IMR-90 (cell line): ENCODE measurements around the gene TMEM8B. TPM values are rescaled to one million over a fixed set of nuclear protein-coding genes. Genes with fewer than 3 reads are reported as not detected.

Experiments used
- ATAC-seq: fragments of 200-7000 bp; cut with Tn5 transposase; 2 replicates; pipeline ENCODE4 v1.9.1; 2020; ENCODE audit warnings: low read depth, mild to moderate bottlenecking, moderate library complexity
- BruUV-seq: library from RNA; stranded (reverse); fragments of 400-500 nt; replicated peaks from 2 replicates; lab custom pipeline; 2021; lab: Mats Ljungman, UMichigan
- CTCF ChIA-PET: fragments of 300-600 bp; formaldehyde crosslinking; extraction: SDS; loops from one replicate; lab custom pipeline; 2021; ENCODE audit warnings: antibody characterized with exemption; lab: Yijun Ruan, JAX
- POLR2A ChIA-PET: fragments of 300-600 bp; sonication (Branson Sonifier 250); formaldehyde crosslinking; loops from one replicate; lab custom pipeline; 2022; ENCODE audit warnings: antibody characterized with exemption; ENCODE audit not compliant: unreplicated experiment; lab: Charles Lee
- DNase-seq: peaks from one replicate; pipeline ENCODE4 v3.0.0; 2013
- H2AFZ ChIP-seq: replicated peaks from 2 replicates; pipeline ENCODE3; 2013; ENCODE audit warnings: low read length, mild to moderate bottlenecking; ENCODE audit not compliant: poor library complexity
- H2AK5ac ChIP-seq: 2 replicates; pipeline ENCODE4 v1.6.1; 2013; ENCODE audit warnings: low read depth, low read length, inconsistent platforms
- H2AK9ac ChIP-seq: replicated peaks from 2 replicates; pipeline ENCODE3; 2013; ENCODE audit warnings: mild to moderate bottlenecking, low read depth, low read length, moderate library complexity; ENCODE audit not compliant: poor library complexity
- H2BK120ac ChIP-seq: 2 replicates; pipeline ENCODE4 v1.6.1; 2013; ENCODE audit warnings: low read depth, low read length, inconsistent platforms
- H2BK15ac ChIP-seq: 3 replicates; pipeline ENCODE4 v1.6.1; 2013; ENCODE audit warnings: low read depth, low read length, inconsistent platforms
- H2BK20ac ChIP-seq: 2 replicates; pipeline ENCODE4 v1.6.1; 2013; ENCODE audit warnings: low read depth, mild to moderate bottlenecking, inconsistent platforms, low read length, moderate library complexity
- H2BK5ac ChIP-seq: 2 replicates; pipeline ENCODE4 v1.6.1; 2013; ENCODE audit warnings: mild to moderate bottlenecking, low read depth, low read length, inconsistent platforms; ENCODE audit not compliant: poor library complexity, severe bottlenecking
- H3K14ac ChIP-seq: replicated peaks from 2 replicates; pipeline ENCODE4 v1.6.1; 2013; ENCODE audit warnings: low read depth, low read length, inconsistent platforms
- H3K18ac ChIP-seq: 2 replicates; pipeline ENCODE4 v1.6.1; 2013; ENCODE audit warnings: low read depth, low read length, control low read depth
- H3K23ac ChIP-seq: 2 replicates; pipeline ENCODE4 v1.6.1; 2013; ENCODE audit warnings: low read depth, low read length, inconsistent platforms
- H3K27ac ChIP-seq: 2 replicates; pipeline ENCODE4 v1.5.1; 2013; ENCODE audit warnings: mild to moderate bottlenecking, control low read depth, low read length; ENCODE audit not compliant: insufficient read depth
- H3K27me3 ChIP-seq: 2 replicates; pipeline ENCODE4 v1.6.1; 2013; ENCODE audit warnings: low read length; ENCODE audit not compliant: control insufficient read depth, insufficient read depth
- H3K36me3 ChIP-seq: 2 replicates; pipeline ENCODE4 v1.6.1; 2013; ENCODE audit warnings: low read length, mixed read lengths; ENCODE audit not compliant: control insufficient read depth, insufficient read depth
- H3K4ac ChIP-seq: 2 replicates; pipeline ENCODE4 v1.6.1; 2013; ENCODE audit warnings: low read depth, low read length, inconsistent platforms
- H3K4me1 ChIP-seq: 2 replicates; pipeline ENCODE4 v1.6.1; 2013; ENCODE audit warnings: low read length, mixed read lengths; ENCODE audit not compliant: control insufficient read depth, insufficient read depth
- H3K4me2 ChIP-seq: 2 replicates; pipeline ENCODE4 v1.6.1; 2013; ENCODE audit warnings: low read depth, mild to moderate bottlenecking, control low read depth, low read length, moderate library complexity
- H3K4me3 ChIP-seq: 2 replicates; pipeline ENCODE4 v1.5.1; 2013; ENCODE audit warnings: low read depth, mild to moderate bottlenecking, control low read depth, low read length, moderate library complexity; ENCODE audit not compliant: insufficient read depth
- H3K56ac ChIP-seq: 2 replicates; pipeline ENCODE4 v1.6.1; 2013; ENCODE audit warnings: low read length, inconsistent platforms; ENCODE audit not compliant: insufficient read depth; ENCODE audit errors: extremely low read depth
- H3K79me1 ChIP-seq, 2 experiments: 2 replicates each; pipeline ENCODE4 v1.6.1; 2013; ENCODE audit warnings: low read length in 2 of 2, inconsistent platforms in 1 of 2, low read depth in 1 of 2
- H3K9ac ChIP-seq: 2 replicates; pipeline ENCODE4 v1.6.1; 2013; ENCODE audit warnings: low read depth, low read length, control low read depth
- H3K9me1 ChIP-seq: 2 replicates; pipeline ENCODE4 v1.6.1; 2013; ENCODE audit warnings: low read length, inconsistent platforms; ENCODE audit not compliant: insufficient read depth
- H3K9me3 ChIP-seq: 2 replicates; pipeline ENCODE4 v1.6.1; 2013; ENCODE audit warnings: low read length; ENCODE audit not compliant: control insufficient read depth, insufficient read depth
- H4K20me1 ChIP-seq: 2 replicates; pipeline ENCODE4 v1.6.1; 2013; ENCODE audit warnings: low read length, inconsistent platforms; ENCODE audit not compliant: insufficient read depth
- H4K5ac ChIP-seq: 2 replicates; pipeline ENCODE4 v1.6.1; 2013; ENCODE audit warnings: mild to moderate bottlenecking, low read depth, low read length, control low read depth
- H4K8ac ChIP-seq, 2 experiments: 2 replicates each; pipeline ENCODE4 v1.6.1; 2013; ENCODE audit warnings: low read depth in 2 of 2, low read length in 2 of 2, control low read depth in 1 of 2, inconsistent platforms in 1 of 2
- H4K91ac ChIP-seq: 2 replicates; pipeline ENCODE4 v1.6.1; 2013; ENCODE audit warnings: low read depth, low read length, inconsistent platforms; ENCODE audit not compliant: insufficient read depth
- CHD1 ChIP-seq: IDR thresholded peaks from 2 replicates; pipeline ENCODE4 v1.6.1; 2012; ENCODE audit warnings: low read depth, low read length, improper control_type of control experiment
- MAFK ChIP-seq: IDR thresholded peaks from 2 replicates; pipeline ENCODE4 v1.6.1; 2012; ENCODE audit warnings: low read depth, low read length, improper control_type of control experiment
- POLR2A ChIP-seq: IDR thresholded peaks from 2 replicates; pipeline ENCODE4 v1.6.1; 2012; ENCODE audit warnings: mild to moderate bottlenecking, low read depth, low read length
- USF2 ChIP-seq: fragments of 150-350 bp; IDR thresholded peaks from 2 replicates; pipeline ENCODE4 v1.6.1; 2017; ENCODE audit warnings: mild to moderate bottlenecking, antibody characterized with exemption, low read length, low read depth
- WGBS, 2 experiments: methylation state at CpG; one replicate each; pipeline versions ENCODE4 v1.1.5 to v1.1.7; 2013; ENCODE audit warnings: missing lambda C conversion rate in 2 of 2; ENCODE audit not compliant: insufficient read length in 1 of 2; ENCODE audit errors: extremely low coverage in 2 of 2; 5-methylcytosine and 5-hydroxymethylcytosine counted together
- dilution Hi-C: fragments of 300-500 bp; cut with HindIII; formaldehyde crosslinking; loops from one replicate; pipeline ENCODE4 v1.14.3; 2018; ENCODE audit warnings: low sequenced_read_pairs; ENCODE audit not compliant: unreplicated experiment
- in situ Hi-C: fragments of 300-500 bp; cut with MboI; formaldehyde crosslinking; loops from 3 replicates; pipeline ENCODE4 v1.14.3; 2019; ENCODE audit warnings: low sequenced_read_pairs, inconsistent platforms, mixed read lengths
- intact Hi-C: fragments of 100-400 bp; cut with micrococcal nuclease; formaldehyde crosslinking; loops from 2 replicates; pipeline ENCODE4 v1.10.0; 2022
- polyA plus RNA-seq, 3 experiments: library from polyadenylated mRNA; depleted of rRNA; stranded (reverse); fragments of >200 nt; gene quantifications; 2 replicates each; pipeline ENCODE4 v1.2.3, GENCODE V29; 2012; ENCODE audit warnings: low replicate concordance in 1 of 3
- total RNA-seq: library from RNA; depleted of rRNA; stranded (reverse); fragments of >200 nt; gene quantifications from 2 replicates; pipeline ENCODE4 v1.2.3, GENCODE V29; 2012

Gene TMEM8B
- total and polyA plus RNA-seq, 2 of the 4 experiments (the other 2 are of a cell fraction): 0.72 to 8.3 TPM

- H3K4me3 ChIP-seq: no peak overlapping the region
- in situ Hi-C loops: no loop called here
- no peak overlapping the region for H2BK20ac ChIP-seq
- H3K4me2 ChIP-seq: no peak overlapping the region
- H2AFZ ChIP-seq: no peak overlapping the region
- no peaks in the 10 kb centered on the region for H3K4me1 ChIP-seq
- no peak overlapping the region for H3K9ac ChIP-seq
- H3K27ac ChIP-seq: no peak overlapping the region
- H3K56ac ChIP-seq: no peak overlapping the region
- H4K91ac ChIP-seq: no peak overlapping the region
- peaks cover 3% of the 10 kb centered on the region; the same call in 1 of the 2 replicates for H3K36me3 ChIP-seq
- no peak overlapping the region for H2AK9ac ChIP-seq
- H3K23ac ChIP-seq: no peak overlapping the region
- no peak overlapping the region for H4K8ac ChIP-seq
- no peak overlapping the region for H3K18ac ChIP-seq
- H3K4ac ChIP-seq: no peak overlapping the region
- no peak overlapping the region for H2BK15ac ChIP-seq
- H3K14ac ChIP-seq: no peak overlapping the region
- no peaks in the 10 kb centered on the region for H4K20me1 ChIP-seq
- BruUV-seq: no TSS peak
- H3K27me3 ChIP-seq: peaks cover 9% of the 10 kb centered on the region
- CTCF ChIA-PET: no interaction called here
- dilution Hi-C loops: no loop called here
- intact Hi-C loops: no loop called here
- no peak overlapping the region for H2BK5ac ChIP-seq
- no peaks in the 10 kb centered on the region for H3K9me3 ChIP-seq
- H3K9me1 ChIP-seq: no peaks in the 10 kb centered on the region
- H3K79me1 ChIP-seq: no peaks in the 10 kb centered on the region
- no peak overlapping the region for H2BK120ac ChIP-seq
- POLR2A ChIA-PET: no interaction called here
- TF ChIP-seq USF2: no peak
- no peak for TF ChIP-seq MAFK
- no peak for TF ChIP-seq POLR2A
- TF ChIP-seq CHD1: no peak
- 100% methylated on average over 1 of the region's 3 CpGs; no CpG with 5 or more reads in 1 of the 2 experiments for WGBS, 2 experiments
- ATAC-seq (no peak), DNase-seq (no peak)
- no peak overlapping the region for H2AK5ac ChIP-seq
- no peak overlapping the region for H4K5ac ChIP-seq
Observed at GRCh38 chr9:35856206-35856605, 27.2 kb downstream of the TMEM8B start.
